ENCODE measurements around the gene SLC46A2.

SLC46A2 gene

DNA sequence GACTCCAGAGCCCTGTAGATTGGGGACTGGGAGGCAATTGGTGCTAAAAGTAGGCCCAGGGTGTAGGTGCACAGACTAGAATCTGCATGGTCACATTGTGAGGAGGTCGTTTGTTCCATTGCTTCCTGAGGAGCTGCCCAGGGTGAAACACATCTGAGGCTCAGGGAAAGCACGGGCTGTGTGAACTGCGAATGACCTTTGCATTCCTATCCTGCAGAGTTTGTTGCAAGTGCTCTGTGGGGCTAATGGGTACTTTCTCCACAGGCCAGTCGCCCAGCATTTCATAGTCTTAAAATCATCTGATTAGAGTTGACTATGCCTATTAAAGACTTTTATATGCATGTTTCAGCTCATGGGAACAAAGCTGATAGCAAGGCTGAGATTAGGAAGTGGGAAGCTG lies 14.4 kb upstream of the SLC46A2 start:
- DNase-seq: no peak
- TF ChIP-seq, protein P1, sequence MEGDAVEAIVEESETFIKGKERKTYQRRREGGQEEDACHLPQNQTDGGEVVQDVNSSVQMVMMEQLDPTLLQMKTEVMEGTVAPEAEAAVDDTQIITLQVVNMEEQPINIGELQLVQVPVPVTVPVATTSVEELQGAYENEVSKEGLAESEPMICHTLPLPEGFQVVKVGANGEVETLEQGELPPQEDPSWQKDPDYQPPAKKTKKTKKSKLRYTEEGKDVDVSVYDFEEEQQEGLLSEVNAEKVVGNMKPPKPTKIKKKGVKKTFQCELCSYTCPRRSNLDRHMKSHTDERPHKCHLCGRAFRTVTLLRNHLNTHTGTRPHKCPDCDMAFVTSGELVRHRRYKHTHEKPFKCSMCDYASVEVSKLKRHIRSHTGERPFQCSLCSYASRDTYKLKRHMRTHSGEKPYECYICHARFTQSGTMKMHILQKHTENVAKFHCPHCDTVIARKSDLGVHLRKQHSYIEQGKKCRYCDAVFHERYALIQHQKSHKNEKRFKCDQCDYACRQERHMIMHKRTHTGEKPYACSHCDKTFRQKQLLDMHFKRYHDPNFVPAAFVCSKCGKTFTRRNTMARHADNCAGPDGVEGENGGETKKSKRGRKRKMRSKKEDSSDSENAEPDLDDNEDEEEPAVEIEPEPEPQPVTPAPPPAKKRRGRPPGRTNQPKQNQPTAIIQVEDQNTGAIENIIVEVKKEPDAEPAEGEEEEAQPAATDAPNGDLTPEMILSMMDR (IDR thresholded peaks at IDR 0.05; ENCODE audit: low read depth, low read length): no peak
- Histone ChIP-seq H3K27me3 (peaks cover 3% of the 10 kb centered on the region; the same call in 1 of the 2 replicates), H3K9me3 (no peaks in the 10 kb centered on the region), H3K4me3 (ENCODE audit: low read depth, low read length) (no peak overlapping the region), H3K36me3 (no peaks in the 10 kb centered on the region), H3K4me1 (no peaks in the 10 kb centered on the region)

DNA sequence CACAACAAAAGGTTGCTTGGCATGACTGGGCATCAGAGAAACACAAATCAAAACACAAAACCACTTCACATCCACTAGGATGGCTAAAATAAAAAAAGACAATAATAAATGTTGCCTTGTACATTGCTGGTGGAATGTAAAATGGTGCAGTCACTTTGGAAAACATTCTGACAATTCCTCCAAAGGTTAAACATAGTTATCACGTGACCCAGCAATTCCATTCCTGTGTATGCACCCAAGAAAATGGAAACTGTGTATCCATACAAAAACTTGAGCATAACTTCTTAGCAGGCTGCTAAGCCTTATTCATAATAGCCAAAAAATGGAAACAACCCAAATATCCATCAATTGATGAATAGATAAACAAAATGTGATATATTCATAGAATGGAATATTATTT lies 10.2 kb upstream of the SLC46A2 start:
- Histone ChIP-seq H3K27me3 (no peaks in the 10 kb centered on the region; the same call in 1 of the 2 replicates), H3K36me3 (no peaks in the 10 kb centered on the region), H3K4me3 (ENCODE audit: low read depth, low read length) (no peak overlapping the region), H3K9me3 (no peaks in the 10 kb centered on the region), H3K4me1 (no peaks in the 10 kb centered on the region)
- TF ChIP-seq, protein P1 (IDR thresholded peaks at IDR 0.05; ENCODE audit: low read depth, low read length): no peak
- DNase-seq: no peak

DNA sequence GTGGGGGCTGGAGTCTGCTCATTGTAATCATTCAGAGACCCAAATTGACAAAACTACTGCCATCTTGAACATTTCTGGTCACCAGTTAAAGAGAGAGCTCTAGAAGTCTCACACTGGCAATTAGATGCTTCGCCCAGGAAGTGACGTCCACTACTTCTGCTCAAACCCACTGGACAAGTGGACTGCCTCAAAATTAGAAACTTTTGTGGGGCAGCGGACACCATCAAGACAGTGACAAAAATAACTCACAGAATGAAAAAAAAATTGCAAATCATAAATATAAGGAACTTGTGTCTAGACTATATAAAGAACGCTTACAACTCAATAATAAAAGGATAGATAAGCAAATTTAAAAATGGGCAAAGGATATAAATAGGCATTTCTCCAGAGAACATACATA lies 9.8 kb upstream of the SLC46A2 start:
- H3K4me1 ChIP-seq: no peaks in the 10 kb centered on the region
- no peaks in the 10 kb centered on the region; the same call in 1 of the 2 replicates for H3K27me3 ChIP-seq
- no peak overlapping the region for H3K4me3 ChIP-seq (ENCODE audit: low read depth, low read length)
- no peaks in the 10 kb centered on the region for H3K36me3 ChIP-seq
- TF ChIP-seq, protein P1 (IDR thresholded peaks at IDR 0.05; ENCODE audit: low read depth, low read length): no peak
- DNase-seq: no peak
- H3K9me3 ChIP-seq: no peaks in the 10 kb centered on the region

DNA sequence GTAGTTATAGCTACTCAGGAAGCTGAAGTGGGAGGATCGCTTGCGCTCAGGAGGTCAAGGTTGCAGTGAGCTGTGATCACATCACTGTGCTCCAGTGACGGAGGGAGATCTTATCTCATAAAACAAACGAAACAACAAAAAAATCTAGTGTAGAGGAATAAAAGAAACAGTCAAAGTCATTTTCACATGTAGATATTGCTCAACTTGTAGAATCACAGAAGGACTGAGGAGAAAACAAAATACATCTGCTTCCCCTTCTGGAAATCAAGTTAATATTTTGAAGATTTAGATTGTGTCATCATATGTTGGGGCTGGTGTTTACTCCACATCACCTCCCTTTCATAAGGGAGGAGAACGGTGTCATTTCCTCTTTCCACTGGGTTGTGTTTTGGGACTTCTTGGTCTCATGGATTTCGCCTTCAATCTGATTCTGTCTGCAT lies 8.2 kb upstream of the SLC46A2 start:
- TF ChIP-seq, protein P1 (IDR thresholded peaks at IDR 0.05; ENCODE audit: low read depth, low read length): no peak
- DNase-seq: no peak

DNA sequence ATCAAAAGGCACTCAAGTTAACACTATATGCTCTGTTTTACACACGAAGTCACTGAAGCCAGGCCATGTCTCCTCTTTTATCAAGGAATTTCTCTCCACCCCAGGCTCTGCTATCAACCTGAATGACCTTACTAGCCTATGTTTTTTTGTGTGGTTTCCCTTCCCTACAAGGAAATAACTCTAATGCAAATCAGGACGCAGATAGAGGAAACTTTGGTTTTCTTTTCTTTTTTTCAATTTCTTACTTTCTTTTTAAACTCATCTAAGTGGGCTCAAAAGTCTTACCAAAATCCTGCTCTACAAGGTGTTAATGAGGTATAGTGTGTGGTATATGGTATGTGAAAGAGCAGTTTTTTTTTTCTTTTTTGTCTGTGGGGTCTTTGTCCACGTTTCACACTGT lies 5.5 kb upstream of the SLC46A2 start:
- H3K4me1 ChIP-seq: no peaks in the 10 kb centered on the region
- DNase-seq: no peak
- no peaks in the 10 kb centered on the region for H3K9me3 ChIP-seq
- no peaks in the 10 kb centered on the region; the same call in 1 of the 2 replicates for H3K27me3 ChIP-seq
- TF ChIP-seq, protein P1 (IDR thresholded peaks at IDR 0.05; ENCODE audit: low read depth, low read length): no peak
- H3K36me3 ChIP-seq: no peaks in the 10 kb centered on the region
- H3K4me3 ChIP-seq (ENCODE audit: low read depth, low read length): no peak overlapping the region

More for the DNA sequence above, 8.2 kb upstream of the SLC46A2 start:
- H3K4me3 ChIP-seq (ENCODE audit: low read depth, low read length): no peak overlapping the region
- H3K4me1 ChIP-seq: no peaks in the 10 kb centered on the region
- no peaks in the 10 kb centered on the region for H3K9me3 ChIP-seq
- no peaks in the 10 kb centered on the region; the same call in 1 of the 2 replicates for H3K27me3 ChIP-seq
- H3K36me3 ChIP-seq: no peaks in the 10 kb centered on the region

DNA sequence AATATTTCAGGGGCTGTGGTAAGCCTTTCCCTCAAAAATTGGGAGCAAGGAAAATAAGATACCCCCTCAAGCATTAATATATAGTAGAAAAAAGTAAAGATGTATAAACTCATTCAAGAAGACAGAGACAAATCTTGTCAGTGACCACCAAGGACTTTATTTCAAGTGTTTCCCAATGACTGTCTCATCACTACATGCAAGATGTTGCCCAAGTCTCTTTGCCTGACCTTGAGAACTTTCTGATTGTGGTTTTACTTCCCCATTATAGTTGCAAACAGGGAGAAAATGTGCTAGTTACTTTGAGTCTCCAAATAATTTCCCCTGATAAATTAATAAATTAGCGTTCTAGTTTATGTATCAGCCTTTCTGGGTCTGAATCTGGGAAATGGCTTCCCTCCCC lies 4.0 kb upstream of the SLC46A2 start:
- H3K4me1 ChIP-seq: no peaks in the 10 kb centered on the region
- TF ChIP-seq, protein P1 (IDR thresholded peaks at IDR 0.05; ENCODE audit: low read depth, low read length): no peak
- H3K9me3 ChIP-seq: no peaks in the 10 kb centered on the region
- DNase-seq: no peak
- no peaks in the 10 kb centered on the region; the same call in 1 of the 2 replicates for H3K27me3 ChIP-seq
- H3K4me3 ChIP-seq (ENCODE audit: low read depth, low read length): no peak overlapping the region
- no peaks in the 10 kb centered on the region for H3K36me3 ChIP-seq
